HG02938 (cell line): ENCODE results near the gene KIF25.
"Not testable (repeated sequence)": the region's sequence is repeated elsewhere in the genome, so short reads cannot be mapped to it uniquely, and the experiment has no call there.

Experiments used
- ATAC-seq: cut with Tn5 transposase; IDR thresholded peaks from one replicate; pipeline ENCODE4 v1.9.1; 2021; ENCODE audit warnings: mild to moderate bottlenecking, moderate library complexity; ENCODE audit not compliant: unreplicated experiment

KIF25 gene

GRCh38 chr6:167974640-167975344, 22.7 kb upstream of the KIF25 start:
- ATAC-seq, result no peak

GRCh38 chr6:167975458-167975857, 22.0 kb upstream of the KIF25 start:
- no peak for ATAC-seq

GRCh38 chr6:167976116-167976657, 21.3 kb upstream of the KIF25 start:
- not testable (repeated sequence) for ATAC-seq

GRCh38 chr6:167976708-167977107, 20.8 kb upstream of the KIF25 start:
- no peak for ATAC-seq

GRCh38 chr6:167977717-167978467, 19.6 kb upstream of the KIF25 start:
- ATAC-seq, result no peak

- ATAC-seq, result no peak
These were observed 18.9 kb upstream of the KIF25 start for GRCh38 chr6:167978607-167979006.

GRCh38 chr6:167979436-167980139, 17.9 kb upstream of the KIF25 start:
- ATAC-seq, result no peak

- ATAC-seq, result no peak
These were observed 16.4 kb upstream of the KIF25 start for GRCh38 chr6:167980911-167981580.

GRCh38 chr6:167981916-167982462, 15.5 kb upstream of the KIF25 start:
- ATAC-seq, result no peak

GRCh38 chr6:167984144-167984719, 13.2 kb upstream of the KIF25 start:
- no peak for ATAC-seq

- no peak for ATAC-seq
These were observed 12.4 kb upstream of the KIF25 start for GRCh38 chr6:167984876-167985604.

GRCh38 chr6:167985911-167986595, 11.4 kb upstream of the KIF25 start:
- no peak for ATAC-seq

- no peak for ATAC-seq
These were observed 9.9 kb upstream of the KIF25 start for GRCh38 chr6:167987396-167988153.

- ATAC-seq, result no peak
These were observed 9.3 kb upstream of the KIF25 start for GRCh38 chr6:167988154-167988495.

GRCh38 chr6:167988945-167989841, 8.3 kb upstream of the KIF25 start:
- no peak for ATAC-seq

- no peak for ATAC-seq
These were observed 7.2 kb upstream of the KIF25 start for GRCh38 chr6:167990016-167990945.
